Endothelial cell of umbilical vein (primary cell): ENCODE data around the gene TMEM217. TPM values are rescaled to one million over a fixed set of nuclear protein-coding genes. Genes with fewer than 3 reads are reported as not detected.

Source experiments
- BruUV-seq: library from RNA; stranded (reverse); fragments of 400-500 nt; replicated peaks from 2 replicates; lab custom pipeline; 2021; lab: Mats Ljungman, UMichigan
- CTCF ChIA-PET: fragments of 300-600, 350-600 bp; sonication (Branson Sonifier 250); formaldehyde crosslinking; loops from one replicate; lab custom pipeline; 2021; ENCODE audit warnings: antibody characterized with exemption, inconsistent platforms; lab: Charles Lee
- POLR2A ChIA-PET: fragments of 300-600, 350-600 bp; sonication (Branson Sonifier 250); formaldehyde crosslinking; loops from one replicate; lab custom pipeline; 2021; ENCODE audit warnings: antibody characterized with exemption, inconsistent platforms; lab: Charles Lee
- DNase-seq: peaks from one replicate; pipeline ENCODE4 v3.0.0-alpha.2; 2011; ENCODE audit warnings: low read depth, low spot score
- FAIRE-seq: peaks from 2 replicates; lab custom pipeline; 2011; peaks lifted over from hg19 to GRCh38; lab: Jason Lieb, UNC
- H2AFZ ChIP-seq: 2 replicates; pipeline ENCODE4 v1.6.0; 2012; ENCODE audit warnings: low read depth, low read length, control low read depth, inconsistent platforms
- H3K27ac ChIP-seq: 2 replicates; pipeline ENCODE4 v1.5.1; 2011; ENCODE audit warnings: low read depth, mild to moderate bottlenecking, control low read depth, low read length, moderate library complexity; ENCODE audit not compliant: insufficient read depth
- H3K27me3 ChIP-seq, 2 experiments: 2 replicates each; pipeline versions ENCODE4 v1.6.0 to v1.6.1; 2011; ENCODE audit warnings: low read length in 2 of 2, mixed read lengths in 1 of 2; ENCODE audit not compliant: control insufficient read depth in 2 of 2, insufficient read depth in 2 of 2
- H3K36me3 ChIP-seq, 2 experiments: 2 replicates in 1 of 2; 3 replicates in 1 of 2; pipeline ENCODE4 v1.5.1; 2011; ENCODE audit warnings: low read length in 2 of 2, mild to moderate bottlenecking in 1 of 2, moderate library complexity in 1 of 2; ENCODE audit not compliant: control insufficient read depth in 2 of 2, insufficient read depth in 2 of 2; ENCODE audit errors: extremely low read depth in 1 of 2
- H3K4me1 ChIP-seq: 3 replicates; pipeline ENCODE4 v1.5.1; 2011; ENCODE audit warnings: mild to moderate bottlenecking, low read length; ENCODE audit not compliant: control insufficient read depth, insufficient read depth; ENCODE audit errors: extremely low read depth
- H3K4me2 ChIP-seq: 2 replicates; pipeline ENCODE4 v1.6.1; 2011; ENCODE audit warnings: low read length, control low read depth, mixed read lengths; ENCODE audit not compliant: insufficient read depth
- H3K4me3 ChIP-seq, 3 experiments: fragments of 200-600 bp in 1 of 3; sonication (generic), shearing (Covaris generic) in 1 of 3; replicated peaks in 1 of 3; 2 replicates each; pipeline ENCODE4 v1.5.1; 2011 to 2016; ENCODE audit warnings: control low read depth in 3 of 3, low read length in 3 of 3, mild to moderate bottlenecking in 2 of 3, inconsistent platforms in 1 of 3, low read depth in 1 of 3, moderate library complexity in 1 of 3; ENCODE audit not compliant: insufficient read depth in 1 of 3
- H3K79me2 ChIP-seq: 2 replicates; pipeline ENCODE4 v1.6.0; 2012; ENCODE audit warnings: low read length, inconsistent platforms; ENCODE audit not compliant: control insufficient read depth, insufficient read depth
- H3K9ac ChIP-seq: replicated peaks from 2 replicates; pipeline ENCODE3; 2011; ENCODE audit warnings: low read length, control low read depth; ENCODE audit not compliant: insufficient read depth; ENCODE audit errors: extremely low read depth
- H3K9me1 ChIP-seq: replicated peaks from 3 replicates; pipeline ENCODE4 v1.6.0; 2011; ENCODE audit warnings: mild to moderate bottlenecking, low read length; ENCODE audit not compliant: control insufficient read depth, insufficient read depth; ENCODE audit errors: extremely low read depth
- H3K9me3 ChIP-seq: replicated peaks from 2 replicates; pipeline ENCODE4 v1.5.1; 2012; ENCODE audit warnings: low read length, inconsistent platforms; ENCODE audit not compliant: control insufficient read depth, insufficient read depth
- H4K20me1 ChIP-seq: replicated peaks from 2 replicates; pipeline ENCODE3; 2011; ENCODE audit warnings: mild to moderate bottlenecking, low read length; ENCODE audit not compliant: control insufficient read depth, insufficient read depth; ENCODE audit errors: extremely low read depth
- CTCF ChIP-seq, 2 donors: IDR thresholded peaks; 1 replicate in 1 of 2; 2 replicates in 1 of 2; pipeline ENCODE4 v1.5.1; 2011; ENCODE audit warnings: low read length in 2 of 2, mild to moderate bottlenecking in 2 of 2, moderate library complexity in 2 of 2, control low read depth in 1 of 2, inconsistent platforms in 1 of 2, low read depth in 1 of 2; ENCODE audit not compliant: insufficient read depth in 1 of 2; ENCODE audit errors: extremely low read depth in 1 of 2
- EZH2 ChIP-seq: IDR thresholded peaks from 2 replicates; pipeline ENCODE4 v1.6.1; 2012; ENCODE audit warnings: borderline replicate concordance, low read depth, mild to moderate bottlenecking, moderate library complexity, low read length, inconsistent platforms; ENCODE audit not compliant: severe bottlenecking
- FOS ChIP-seq: IDR thresholded peaks from 2 replicates; pipeline ENCODE4 v1.6.1; 2011; ENCODE audit warnings: mild to moderate bottlenecking, low read length, moderate library complexity, borderline replicate concordance; ENCODE audit not compliant: insufficient read depth
- GATA2 ChIP-seq: IDR thresholded peaks from 2 replicates; pipeline ENCODE4 v1.7.0; 2011; ENCODE audit warnings: low read depth, mild to moderate bottlenecking, moderate library complexity, mixed read lengths, low read length; ENCODE audit not compliant: insufficient read length, insufficient read depth
- JUN ChIP-seq: IDR thresholded peaks from 2 replicates; pipeline ENCODE4 v1.6.1; 2011; ENCODE audit warnings: borderline replicate concordance, low read depth; ENCODE audit not compliant: insufficient read length, insufficient read depth
- MAX ChIP-seq: IDR thresholded peaks from 2 replicates; pipeline ENCODE4 v1.6.1; 2011; ENCODE audit not compliant: insufficient read depth, insufficient read length
- MYC ChIP-seq: IDR thresholded peaks from one replicate; pipeline ENCODE4 v1.6.1; 2011; ENCODE audit warnings: mild to moderate bottlenecking, low read depth, low read length
- POLR2A ChIP-seq: IDR thresholded peaks from 2 replicates; pipeline ENCODE4 v1.6.1; 2012; ENCODE audit warnings: low read depth, mild to moderate bottlenecking, control low read depth, low read length
- POLR2AphosphoS5 ChIP-seq: IDR thresholded peaks from 2 replicates; pipeline ENCODE4 v1.6.1; 2012; ENCODE audit warnings: low read depth, mild to moderate bottlenecking, control low read depth, low read length, moderate library complexity; ENCODE audit not compliant: insufficient read depth
- dilution Hi-C: fragments of 300-500 bp; cut with MboI; formaldehyde crosslinking; loops from one replicate; pipeline ENCODE4 v1.15.0; 2019; ENCODE audit warnings: low sequenced_read_pairs; ENCODE audit not compliant: extremely low pct_ligation_motif_present
- intact Hi-C: fragments of 100-400 bp; cut with micrococcal nuclease; formaldehyde crosslinking; loops from one replicate; pipeline ENCODE4 v1.10.0; 2022
- polyA plus RNA-seq, 4 experiments: library from polyadenylated mRNA; depleted of rRNA in 3 of 4; stranded (reverse) in 3 of 4; unstranded in 1 of 4; fragments of >200 nt; gene quantifications; 2 replicates each; pipeline versions ENCODE4 v1.2.1 to v1.2.3, GENCODE V29; 2011 to 2012; ENCODE audit warnings: missing spikeins in 1 of 4
- total RNA-seq: library from RNA; stranded (reverse); gene quantifications from 2 replicates; pipeline ENCODE4 v1.2.3, GENCODE V29; 2021

TMEM217 gene
- total and polyA plus RNA-seq, 2 donors (not counting 3 experiments of a cell fraction or from before 2014, with no cell fraction given), result 6.8 to 15.8 TPM

DNA sequence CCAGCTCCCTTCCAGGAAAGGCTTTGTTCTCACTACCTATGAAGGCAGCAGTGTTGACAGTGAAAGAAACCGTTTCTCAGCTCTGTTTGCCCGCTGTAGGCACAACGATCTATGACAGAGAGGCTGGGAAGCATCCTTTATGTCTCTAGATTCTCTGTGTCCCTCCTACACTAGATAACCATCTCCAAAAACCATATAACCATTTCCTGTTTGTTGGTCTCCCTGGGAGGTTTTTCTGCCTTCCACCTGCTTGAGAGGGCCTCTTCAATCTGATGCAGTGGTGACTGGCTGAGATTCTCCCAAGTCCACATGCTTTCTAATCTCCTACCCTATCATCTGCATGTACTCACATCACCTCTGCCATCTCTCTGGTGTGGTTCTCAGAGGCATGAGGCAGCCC lies 32.0 kb upstream of the TMEM217 start:
- H3K27ac ChIP-seq, result no peak overlapping the region
- no peak overlapping the region for H3K4me2 ChIP-seq
- H2AFZ ChIP-seq, result no peak overlapping the region
- ChIA-PET POLR2A (interaction anchor here (0.7 kb wide), 1 partner anchor 50 kb away, joined by 3 read pairs; no protein-coding TSS in a partner anchor), CTCF (no interaction called here)
- dilution Hi-C loops (no loop called here), intact Hi-C loops (no loop called here)
- H3K4me3 ChIP-seq, result no peak overlapping the region
- H3K9ac ChIP-seq, result no peak overlapping the region
- H3K9me1 ChIP-seq, result no peaks in the 10 kb centered on the region
- no TSS peak for BruUV-seq
- no peaks in the 10 kb centered on the region for H3K4me1 ChIP-seq
- DNase-seq (no peak), FAIRE-seq (no peak)
- no peaks in the 10 kb centered on the region for H4K20me1 ChIP-seq
- TF ChIP-seq CTCF (IDR thresholded peaks at IDR 0.05; ENCODE audit: extremely low read depth in 1 of 2, insufficient read depth in 1 of 2, low read depth in 1 of 2, low read length in 2 of 2) (no peak), GATA2 (no peak), MYC (no peak)
- no peaks in the 10 kb centered on the region for H3K79me2 ChIP-seq
- H3K27me3 ChIP-seq, result no peaks in the 10 kb centered on the region
- H3K9me3 ChIP-seq, result no peaks in the 10 kb centered on the region
- H3K36me3 ChIP-seq, result peaks cover 13 to 22% of the 10 kb centered on the region in 2 experiments

- no peak overlapping the region for H3K4me2 ChIP-seq
- no peaks in the 10 kb centered on the region for H3K27me3 ChIP-seq
- no peaks in the 10 kb centered on the region for H3K4me1 ChIP-seq
- FAIRE-seq (no peak), DNase-seq (no peak)
- dilution Hi-C loops (no loop called here), intact Hi-C loops (no loop called here)
- H3K9ac ChIP-seq, result no peak overlapping the region
- H3K79me2 ChIP-seq, result no peaks in the 10 kb centered on the region
- ChIA-PET POLR2A (interaction anchor here (0.5 kb wide), 1 partner anchor 94 kb away, joined by 6 read pairs; no protein-coding TSS in a partner anchor), CTCF (no interaction called here)
- no peak overlapping the region for H3K27ac ChIP-seq
- no peak overlapping the region for H3K4me3 ChIP-seq
- no TSS peak for BruUV-seq
- no peaks in the 10 kb centered on the region for H3K9me1 ChIP-seq
- no peak overlapping the region for H2AFZ ChIP-seq
- TF ChIP-seq CTCF (IDR thresholded peaks at IDR 0.05; ENCODE audit: extremely low read depth in 1 of 2, insufficient read depth in 1 of 2, low read depth in 1 of 2, low read length in 2 of 2) (no peak), FOS (no peak), EZH2 (no peak), POLR2AphosphoS5 (no peak), JUN (no peak), MYC (no peak), POLR2A (no peak), GATA2 (no peak), MAX (no peak)
- peaks cover 27 to 29% of the 10 kb centered on the region in 2 experiments for H3K36me3 ChIP-seq
- H3K9me3 ChIP-seq, result no peaks in the 10 kb centered on the region
- H4K20me1 ChIP-seq, result no peaks in the 10 kb centered on the region
These were observed 30.3 kb upstream of the TMEM217 start for GRCh38 chr6:37288247-37288646.
